Measurements from ENCODE around the gene HOXB5. TPM values are rescaled to one million over a fixed set of nuclear protein-coding genes. Genes with fewer than 3 reads are reported as not detected.

The HOXB5 gene
- total RNA-seq, 2 experiments from 2014 or later = not detected

GRCh38 chr17:48617471-48618255 is 24.1 kb upstream of the HOXB5 start:
- peaks cover 90% of the 10 kb centered on the region for H3K27me3 Mint-ChIP-seq
- H3K4me1 Mint-ChIP-seq = peaks cover 35% of the 10 kb centered on the region
- no peaks in the 10 kb centered on the region for H3K36me3 Mint-ChIP-seq (ENCODE audit: low read depth)
- peak overlapping the region; percentile 40 for H3K4me3 Mint-ChIP-seq
- no peaks in the 10 kb centered on the region for H3K9me3 Mint-ChIP-seq
- ChIA-PET CTCF (interaction anchor here (0.8 to 3.0 kb wide), 18 partner anchors 8 to 592 kb away, joined by 3 to 11 read pairs (median 4); partner anchors contain the start of gene HOXB5), POLR2A (no interaction called here)
- H3K27ac Mint-ChIP-seq = no peak overlapping the region
- no peak for DNase-seq

GRCh38 chr17:48616717-48617470 is 23.3 kb upstream of the HOXB5 start:
- CTCF ChIA-PET = interaction anchor here (0.8 to 3.0 kb wide), 7 partner anchors 8 to 352 kb away, joined by 3 to 8 read pairs (median 4); no protein-coding TSS in a partner anchor
- Mint-ChIP-seq H3K27me3 (peaks cover 89% of the 10 kb centered on the region), H3K4me3 (peak overlapping the region; percentile 4), H3K27ac (no peak overlapping the region), H3K9me3 (no peaks in the 10 kb centered on the region), H3K36me3 (ENCODE audit: low read depth) (no peaks in the 10 kb centered on the region), H3K4me1 (peaks cover 40% of the 10 kb centered on the region)
- POLR2A ChIA-PET = no interaction called here
- no peak for DNase-seq

- H3K27me3 Mint-ChIP-seq = peaks cover 90% of the 10 kb centered on the region
- no peak overlapping the region for H3K4me3 Mint-ChIP-seq
- H3K9me3 Mint-ChIP-seq = no peaks in the 10 kb centered on the region
- H3K36me3 Mint-ChIP-seq (ENCODE audit: low read depth) = no peaks in the 10 kb centered on the region
- H3K27ac Mint-ChIP-seq = peak overlapping the region; percentile 60
- no peak for DNase-seq
- H3K4me1 Mint-ChIP-seq = peaks cover 46% of the 10 kb centered on the region
- ChIA-PET CTCF (interaction anchor here (1.2 to 1.7 kb wide), 4 partner anchors 9 to 591 kb away, joined by 3 to 5 read pairs (median 4); no protein-coding TSS in a partner anchor), POLR2A (no interaction called here)
Observed at GRCh38 chr17:48615963-48616716, 22.6 kb upstream of the HOXB5 start.

GRCh38 chr17:48615047-48615962 is 21.7 kb upstream of the HOXB5 start, which contains the start of gene HOXB8:
TSS of gene HOXB8 (minus strand) at chr17:48615292. CDS start at chr17:48614704, 588 bp downstream.
- peak within 1 kb of the TSS; percentile 25 for H3K4me3 Mint-ChIP-seq
- peaks cover 51% of the 10 kb centered on the region for H3K4me1 Mint-ChIP-seq
- no peaks in the 10 kb centered on the region for H3K9me3 Mint-ChIP-seq
- DNase-seq = no peak
- ChIA-PET CTCF (interaction anchor here (0.6 to 2.8 kb wide), 10 partner anchors 8 to 590 kb away, joined by 3 to 18 read pairs (median 4); partner anchors contain the start of gene HOXB5), POLR2A (no interaction called here)
- H3K27me3 Mint-ChIP-seq = peaks cover 86% of the 10 kb centered on the region
- H3K27ac Mint-ChIP-seq = peak within 1 kb of the TSS; percentile 67
- no peaks in the 10 kb centered on the region for H3K36me3 Mint-ChIP-seq (ENCODE audit: low read depth)

GRCh38 chr17:48613862-48614694 is 20.5 kb upstream of the HOXB5 start:
- Mint-ChIP-seq H3K4me3 (peak overlapping the region; percentile 43), H3K27ac (peak overlapping the region; percentile 31), H3K27me3 (peaks cover 86% of the 10 kb centered on the region), H3K36me3 (ENCODE audit: low read depth) (no peaks in the 10 kb centered on the region), H3K4me1 (peaks cover 50% of the 10 kb centered on the region), H3K9me3 (no peaks in the 10 kb centered on the region)
- ChIA-PET POLR2A (no interaction called here), CTCF (interaction anchor here (0.9 to 2.8 kb wide), 12 partner anchors 11 to 589 kb away, joined by 3 to 18 read pairs (median 4); partner anchors contain the start of genes HOXB5 and HOXB9)
- DNase-seq = no peak

GRCh38 chr17:48612854-48613691 is 19.5 kb upstream of the HOXB5 start:
- ChIA-PET POLR2A (interaction anchor here (0.6 kb wide), 1 partner anchor 33 kb away, joined by 3 read pairs; no protein-coding TSS in a partner anchor), CTCF (interaction anchor here (0.6 to 2.8 kb wide), 11 partner anchors 13 to 367 kb away, joined by 3 to 18 read pairs (median 4); partner anchors contain the start of genes HOXB5 and HOXB9)
- Mint-ChIP-seq H3K36me3 (ENCODE audit: low read depth) (no peaks in the 10 kb centered on the region), H3K9me3 (no peaks in the 10 kb centered on the region), H3K27ac (peak overlapping the region; percentile 33), H3K27me3 (peaks cover 84% of the 10 kb centered on the region), H3K4me1 (peaks cover 40% of the 10 kb centered on the region), H3K4me3 (peak overlapping the region; percentile 52)
- DNase-seq = peak; percentile 36

- peak overlapping the region; percentile 43 for H3K4me3 Mint-ChIP-seq
- CTCF ChIA-PET = interaction anchor here (0.6 to 2.8 kb wide), 8 partner anchors 14 to 274 kb away, joined by 3 to 18 read pairs (median 4); partner anchors contain the start of genes HOXB5 and HOXB9
- POLR2A ChIA-PET = no interaction called here
- no peaks in the 10 kb centered on the region for H3K9me3 Mint-ChIP-seq
- peak overlapping the region; percentile 33 for H3K27ac Mint-ChIP-seq
- peaks cover 84% of the 10 kb centered on the region for H3K27me3 Mint-ChIP-seq
- DNase-seq = no peak
- H3K36me3 Mint-ChIP-seq (ENCODE audit: low read depth) = no peaks in the 10 kb centered on the region
- peaks cover 39% of the 10 kb centered on the region for H3K4me1 Mint-ChIP-seq
Observed at GRCh38 chr17:48612456-48612853, 18.9 kb upstream of the HOXB5 start.

GRCh38 chr17:48611681-48612455 is 18.3 kb upstream of the HOXB5 start:
- Mint-ChIP-seq H3K4me1 (peaks cover 34% of the 10 kb centered on the region), H3K27ac (no peak overlapping the region), H3K36me3 (ENCODE audit: low read depth) (no peaks in the 10 kb centered on the region), H3K27me3 (peaks cover 84% of the 10 kb centered on the region), H3K4me3 (peak overlapping the region; percentile 84), H3K9me3 (no peaks in the 10 kb centered on the region)
- CTCF ChIA-PET = no interaction called here
- DNase-seq = no peak
- POLR2A ChIA-PET = no interaction called here

GRCh38 chr17:48611213-48611612 is 17.6 kb upstream of the HOXB5 start:
- Mint-ChIP-seq H3K36me3 (ENCODE audit: low read depth) (no peaks in the 10 kb centered on the region), H3K4me1 (peaks cover 34% of the 10 kb centered on the region), H3K27me3 (peaks cover 84% of the 10 kb centered on the region), H3K9me3 (no peaks in the 10 kb centered on the region), H3K4me3 (peak overlapping the region; percentile 84), H3K27ac (peak overlapping the region; percentile 73)
- CTCF ChIA-PET = no interaction called here
- POLR2A ChIA-PET = no interaction called here
- DNase-seq = no peak

Data from activated CD4-positive, alpha-beta T cell treated with anti-CD3 and anti-CD28 coated beads, Interleukin-2, amount 10 ng/mL, durations not matched to agents 7 days and 5 days (primary cell).